ENCODE measurements around the gene PEX14. TPM values are rescaled to one million over a fixed set of nuclear protein-coding genes. Genes with fewer than 3 reads are reported as not detected.

PEX14 gene
- total RNA-seq, 1 experiment from 2014 or later, result 29.3 TPM

DNA sequence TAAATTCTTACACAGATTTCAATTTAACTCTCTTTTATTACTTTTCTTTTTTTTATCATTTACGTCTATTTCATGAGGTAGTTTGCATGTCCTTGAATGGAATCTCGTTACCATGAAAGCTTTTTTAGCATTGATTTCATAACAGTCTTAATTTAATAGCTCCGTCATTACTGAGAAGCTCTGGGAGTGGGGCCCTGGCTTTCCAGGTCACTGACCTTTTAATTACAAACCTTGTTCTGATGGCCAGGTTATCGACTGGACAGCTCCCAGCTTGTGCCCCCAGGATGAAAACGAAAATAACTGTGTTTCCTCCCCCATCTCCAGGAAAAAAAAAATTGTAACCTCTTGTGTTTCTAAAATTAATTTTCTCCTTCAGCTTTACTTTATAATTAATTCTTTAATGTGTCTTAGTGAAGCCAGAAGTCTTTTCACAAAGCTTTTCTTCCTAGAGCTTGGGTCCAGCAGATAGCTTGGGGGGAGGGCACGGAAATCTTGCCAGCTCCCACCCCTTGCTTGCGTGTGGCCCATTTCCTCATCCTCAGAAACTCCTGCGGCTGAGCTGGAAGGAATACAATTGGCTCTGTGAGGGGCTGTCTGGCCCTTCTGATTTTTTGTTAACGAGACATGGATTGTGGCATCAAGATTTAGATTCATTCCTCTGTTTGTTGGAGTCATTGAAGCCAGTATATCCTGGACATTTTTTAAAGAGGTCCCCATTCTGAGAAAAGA is 65.7 kb downstream of the PEX14 start:
- H4K20me1 ChIP-seq (ENCODE audit: insufficient read depth), result no peaks in the 10 kb centered on the region
- H3K27ac ChIP-seq (ENCODE audit: low read depth, low read length), result no peak overlapping the region
- no peak overlapping the region for H3K4me3 ChIP-seq (replicated peaks in 1 of 2; ENCODE audit: low read depth in 1 of 2, low read length in 2 of 2)
- DNase-seq (ENCODE audit: low read depth, low spot score), result no peak
- CTCF ChIA-PET, result no interaction called here
- no peaks in the 10 kb centered on the region for H3K9me2 ChIP-seq (ENCODE audit: insufficient read depth)
- H3K79me2 ChIP-seq (ENCODE audit: insufficient read depth, low read length), result no peaks in the 10 kb centered on the region; the same call in none of the 2 replicates
- TF ChIP-seq POLR2AphosphoS5 (IDR thresholded peaks at IDR 0.05; ENCODE audit: low read depth, low read length), result no peak
- POLR2A ChIA-PET, result no interaction called here
- BruUV-seq (replicated peaks), result no TSS peak
- ATAC-seq, result no peak
- H3K4me2 ChIP-seq (ENCODE audit: low read length), result no peak overlapping the region
- H3K4me1 ChIP-seq (ENCODE audit: control insufficient read depth in 1 of 2, insufficient read depth in 2 of 2, low read length in 2 of 2), result peaks cover 0 to 3% of the 10 kb centered on the region in 2 experiments; a peak in 3 of 4 replicates
- intact Hi-C loops (cut with micrococcal nuclease), result no loop called here
- no peak overlapping the region for H2AFZ ChIP-seq (ENCODE audit: low read depth, low read length, poor library complexity, severe bottlenecking)
- H3K9ac ChIP-seq (ENCODE audit: low read length), result no peak overlapping the region
- H3K27me3 ChIP-seq (ENCODE audit: insufficient read depth, low read length), result no peaks in the 10 kb centered on the region
- RAD21 ChIA-PET (ENCODE audit: low non-redundant PET in 1 of 2, low total read pairs in 2 of 2, uncharacterized antibody in 2 of 2, unreplicated experiment in 2 of 2), result no interaction called here
- H3K36me3 ChIP-seq (ENCODE audit: control insufficient read depth in 1 of 2, insufficient read depth in 2 of 2, low read length in 2 of 2), result peaks cover 0 to 3% of the 10 kb centered on the region in 2 experiments; a peak in 1 of 4 replicates
- no peaks in the 10 kb centered on the region for H3K9me3 ChIP-seq (ENCODE audit: control insufficient read depth in 1 of 2, insufficient read depth in 1 of 2, low read depth in 1 of 2, low read length in 2 of 2)

DNA sequence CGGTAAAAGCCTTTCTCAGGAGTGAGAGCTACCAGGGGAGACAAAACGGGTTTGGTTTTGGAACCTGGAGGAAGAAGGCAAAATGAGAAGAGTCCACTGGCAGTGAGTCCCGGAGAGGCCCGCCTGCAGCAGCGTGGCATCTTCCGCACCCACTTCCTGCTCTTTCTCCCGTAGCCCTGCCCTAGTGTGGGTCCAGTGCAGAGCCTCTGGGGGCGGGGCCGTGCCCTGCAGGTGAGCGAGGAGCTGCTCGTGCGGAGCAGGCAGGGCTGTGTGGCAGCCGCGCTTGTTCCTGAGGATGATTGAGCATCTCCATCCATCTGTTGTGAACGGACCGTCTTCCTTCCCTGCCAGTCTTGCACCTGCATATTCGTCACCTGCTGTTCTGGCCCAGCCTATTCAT is 66.5 kb downstream of the PEX14 start:
- POLR2A ChIA-PET, result no interaction called here
- H3K4me2 ChIP-seq (ENCODE audit: low read length), result no peak overlapping the region
- ATAC-seq, result no peak

More for the DNA sequence above, 66.5 kb downstream of the PEX14 start:
- no peak overlapping the region for H3K4me3 ChIP-seq (replicated peaks in 1 of 2; ENCODE audit: low read depth in 1 of 2, low read length in 2 of 2)
- intact Hi-C loops (cut with micrococcal nuclease), result no loop called here
- no peaks in the 10 kb centered on the region for H4K20me1 ChIP-seq (ENCODE audit: insufficient read depth)
- ChIA-PET RAD21 (ENCODE audit: low non-redundant PET in 1 of 2, low total read pairs in 2 of 2, uncharacterized antibody in 2 of 2, unreplicated experiment in 2 of 2) (no interaction called here), CTCF (no interaction called here)
- H3K27ac ChIP-seq (ENCODE audit: low read depth, low read length), result no peak overlapping the region
- H3K27me3 ChIP-seq (ENCODE audit: insufficient read depth, low read length), result no peaks in the 10 kb centered on the region
- no peaks in the 10 kb centered on the region for H3K9me2 ChIP-seq (ENCODE audit: insufficient read depth)
- H3K9ac ChIP-seq (ENCODE audit: low read length), result no peak overlapping the region
- no peak for TF ChIP-seq FOSL1 (IDR thresholded peaks at IDR 0.05; ENCODE audit: low read depth)
- TF ChIP-seq ZNF274 (IDR thresholded peaks at IDR 0.05; ENCODE audit: low read depth, low read length), result no peak
- TF ChIP-seq ZFX (IDR thresholded peaks at IDR 0.05), result no peak
- TF ChIP-seq RAD21 (IDR thresholded peaks at IDR 0.05; ENCODE audit: low read depth), result no peak
- no peak for TF ChIP-seq EZH2phosphoT487 (IDR thresholded peaks at IDR 0.05; ENCODE audit: borderline replicate concordance)
- no peak for TF ChIP-seq EGR1 (IDR thresholded peaks at IDR 0.05; ENCODE audit: low read depth)
- TF ChIP-seq CEBPB (IDR thresholded peaks at IDR 0.05; ENCODE audit: low read depth), result no peak
- TF ChIP-seq, protein P1, sequence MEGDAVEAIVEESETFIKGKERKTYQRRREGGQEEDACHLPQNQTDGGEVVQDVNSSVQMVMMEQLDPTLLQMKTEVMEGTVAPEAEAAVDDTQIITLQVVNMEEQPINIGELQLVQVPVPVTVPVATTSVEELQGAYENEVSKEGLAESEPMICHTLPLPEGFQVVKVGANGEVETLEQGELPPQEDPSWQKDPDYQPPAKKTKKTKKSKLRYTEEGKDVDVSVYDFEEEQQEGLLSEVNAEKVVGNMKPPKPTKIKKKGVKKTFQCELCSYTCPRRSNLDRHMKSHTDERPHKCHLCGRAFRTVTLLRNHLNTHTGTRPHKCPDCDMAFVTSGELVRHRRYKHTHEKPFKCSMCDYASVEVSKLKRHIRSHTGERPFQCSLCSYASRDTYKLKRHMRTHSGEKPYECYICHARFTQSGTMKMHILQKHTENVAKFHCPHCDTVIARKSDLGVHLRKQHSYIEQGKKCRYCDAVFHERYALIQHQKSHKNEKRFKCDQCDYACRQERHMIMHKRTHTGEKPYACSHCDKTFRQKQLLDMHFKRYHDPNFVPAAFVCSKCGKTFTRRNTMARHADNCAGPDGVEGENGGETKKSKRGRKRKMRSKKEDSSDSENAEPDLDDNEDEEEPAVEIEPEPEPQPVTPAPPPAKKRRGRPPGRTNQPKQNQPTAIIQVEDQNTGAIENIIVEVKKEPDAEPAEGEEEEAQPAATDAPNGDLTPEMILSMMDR (IDR thresholded peaks at IDR 0.05 in 2 of 3, conservative IDR thresholded peaks at IDR 0.05 in 1 of 3; ENCODE audit: borderline replicate concordance in 1 of 3, insufficient read depth in 1 of 3, low read depth in 2 of 3, low read length in 2 of 3), result no peak
- no peak for TF ChIP-seq POLR2A (IDR thresholded peaks at IDR 0.05; ENCODE audit: borderline replicate concordance, extremely low read depth, insufficient read depth, insufficient read length)
- TF ChIP-seq, protein P2, sequence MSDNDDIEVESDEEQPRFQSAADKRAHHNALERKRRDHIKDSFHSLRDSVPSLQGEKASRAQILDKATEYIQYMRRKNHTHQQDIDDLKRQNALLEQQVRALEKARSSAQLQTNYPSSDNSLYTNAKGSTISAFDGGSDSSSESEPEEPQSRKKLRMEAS (IDR thresholded peaks at IDR 0.05), result no peak
- no peak for TF ChIP-seq SRF (IDR thresholded peaks at IDR 0.05; ENCODE audit: low read depth)
- no peak for TF ChIP-seq EZH2 (IDR thresholded peaks at IDR 0.05)
- no peak for TF ChIP-seq YY1 (IDR thresholded peaks at IDR 0.05; ENCODE audit: extremely low read depth, insufficient replicate concordance, low read depth, low read length)
- peaks cover 0 to 3% of the 10 kb centered on the region in 2 experiments; a peak in 1 of 4 replicates for H3K36me3 ChIP-seq (ENCODE audit: control insufficient read depth in 1 of 2, insufficient read depth in 2 of 2, low read length in 2 of 2)
- no peak overlapping the region for H2AFZ ChIP-seq (ENCODE audit: low read depth, low read length, poor library complexity, severe bottlenecking)
- BruUV-seq (replicated peaks), result no TSS peak
- no peak for DNase-seq (ENCODE audit: low read depth, low spot score)
- peaks cover 0 to 3% of the 10 kb centered on the region in 2 experiments; a peak in 3 of 4 replicates for H3K4me1 ChIP-seq (ENCODE audit: control insufficient read depth in 1 of 2, insufficient read depth in 2 of 2, low read length in 2 of 2)
- H3K79me2 ChIP-seq (ENCODE audit: insufficient read depth, low read length), result no peaks in the 10 kb centered on the region; the same call in 1 of the 2 replicates
- H3K9me3 ChIP-seq (ENCODE audit: control insufficient read depth in 1 of 2, insufficient read depth in 1 of 2, low read depth in 1 of 2, low read length in 2 of 2), result no peaks in the 10 kb centered on the region
